GM12864 (cell line): ENCODE results near the gene NCKAP5.
"Not testable (repeated sequence)": the region's sequence is repeated elsewhere in the genome, so short reads cannot be mapped to it uniquely, and the experiment has no call there.

ENCODE experiments used
- DNase-seq: peaks from one replicate; pipeline ENCODE4 v3.0.0-alpha.2; 2011; ENCODE audit warnings: low read depth
- H3K4me3 ChIP-seq: 2 replicates; pipeline ENCODE4 v1.5.1; 2011; ENCODE audit warnings: mild to moderate bottlenecking, low read depth, low read length, control low read depth
- CTCF ChIP-seq: IDR thresholded peaks from 2 replicates; pipeline ENCODE4 v1.5.1; 2011; ENCODE audit warnings: low read depth, mild to moderate bottlenecking, moderate library complexity, low read length, control low read depth, inconsistent platforms; ENCODE audit errors: missing control alignments

Gene NCKAP5

GRCh38 chr2:133218204-133218603 lies 350.1 kb downstream of the NCKAP5 start:
- no peak overlapping the region for H3K4me3 ChIP-seq
- no peak for DNase-seq
- no peak for TF ChIP-seq CTCF

GRCh38 chr2:133215477-133215876 lies 352.8 kb downstream of the NCKAP5 start:
- DNase-seq: no peak
- no peak overlapping the region for H3K4me3 ChIP-seq
- no peak for TF ChIP-seq CTCF

GRCh38 chr2:133213651-133214050 lies 354.6 kb downstream of the NCKAP5 start:
- DNase-seq: no peak
- no peak for TF ChIP-seq CTCF
- no peak overlapping the region for H3K4me3 ChIP-seq

- no peak for DNase-seq
- no peak overlapping the region for H3K4me3 ChIP-seq
- no peak for TF ChIP-seq CTCF
Observed at GRCh38 chr2:133209325-133209724, 358.9 kb downstream of the NCKAP5 start.

GRCh38 chr2:133206666-133207065 lies 361.6 kb downstream of the NCKAP5 start:
- H3K4me3 ChIP-seq, DNase-seq: not testable (repeated sequence)

- DNase-seq: no peak
- TF ChIP-seq CTCF: no peak
- H3K4me3 ChIP-seq: no peak overlapping the region
Observed at GRCh38 chr2:133204421-133204820, 363.8 kb downstream of the NCKAP5 start.

GRCh38 chr2:133200684-133201421 lies 367.4 kb downstream of the NCKAP5 start:
- no peak overlapping the region for H3K4me3 ChIP-seq
- TF ChIP-seq CTCF: no peak
- DNase-seq: no peak
